DOHH2 (cell line): Measurements from ENCODE around the gene COL17A1.

ENCODE experiments used
- H3F3A ChIP-seq: fragments of 200-600 bp; sonication (generic), shearing (Covaris generic); 2 replicates; pipeline ENCODE4 v1.6.0; 2016; ENCODE audit warnings: antibody characterized with exemption, mild to moderate bottlenecking; ENCODE audit not compliant: control insufficient read depth, insufficient read depth
- H3K27ac ChIP-seq: fragments of 200-600 bp; sonication (generic); 2 replicates; pipeline ENCODE4 v1.5.1; 2014; ENCODE audit warnings: low read depth, mild to moderate bottlenecking, low read length, moderate library complexity
- H3K27me3 ChIP-seq: fragments of 200-600 bp; sonication (generic); 2 replicates; pipeline ENCODE4 v1.6.1; 2014; ENCODE audit warnings: mild to moderate bottlenecking, low read length, mixed read lengths; ENCODE audit not compliant: control insufficient read depth
- H3K36me3 ChIP-seq: fragments of 200-600 bp; sonication (generic); 2 replicates; pipeline ENCODE4 v1.6.1; 2014; ENCODE audit warnings: mild to moderate bottlenecking, low read length, moderate library complexity, mixed read lengths; ENCODE audit not compliant: control insufficient read depth
- H3K4me1 ChIP-seq: fragments of 200-600 bp; sonication (generic); 2 replicates; pipeline ENCODE4 v1.6.1; 2014; ENCODE audit warnings: mild to moderate bottlenecking, low read length, mixed read lengths; ENCODE audit not compliant: control insufficient read depth
- H3K4me2 ChIP-seq: fragments of 200-600 bp; sonication (generic); 2 replicates; pipeline ENCODE4 v1.6.0; 2014; ENCODE audit warnings: mild to moderate bottlenecking, low read length, moderate library complexity
- H3K4me3 ChIP-seq: fragments of 200-600 bp; sonication (generic); 2 replicates; pipeline ENCODE4 v1.5.1; 2014; ENCODE audit warnings: mild to moderate bottlenecking, low read length, mixed read lengths
- H3K79me2 ChIP-seq: fragments of 200-600 bp; sonication (generic); 2 replicates; pipeline ENCODE4 v1.6.1; 2014; ENCODE audit warnings: mild to moderate bottlenecking, low read length, mixed read lengths; ENCODE audit not compliant: control insufficient read depth
- H3K9me2 ChIP-seq: fragments of 200-600 bp; sonication (generic); replicated peaks from 2 replicates; pipeline ENCODE4 v1.6.1; 2014; ENCODE audit warnings: mild to moderate bottlenecking, low read length, mixed read lengths; ENCODE audit not compliant: control insufficient read depth
- H3K9me3 ChIP-seq: fragments of 200-600 bp; sonication (generic); 2 replicates; pipeline ENCODE4 v1.6.1; 2014; ENCODE audit warnings: antibody characterized with exemption, low read length, mixed read lengths; ENCODE audit not compliant: control insufficient read depth, insufficient read depth
- H4K20me1 ChIP-seq: fragments of 200-600 bp; sonication (generic); 2 replicates; pipeline ENCODE4 v1.6.0; 2014; ENCODE audit warnings: low read depth, mild to moderate bottlenecking, antibody characterized with exemption, low read length, moderate library complexity; ENCODE audit not compliant: control insufficient read depth, insufficient read depth
- CTCF ChIP-seq: fragments of 200-600 bp; sonication (generic); IDR thresholded peaks from one replicate; pipeline ENCODE4 v1.5.1; 2014; ENCODE audit warnings: antibody characterized with exemption, mild to moderate bottlenecking, low read depth, low read length; ENCODE audit not compliant: poor library complexity, severe bottlenecking
- EZH2phosphoT487 ChIP-seq: fragments of 200-600 bp; sonication (generic); IDR thresholded peaks from 2 replicates; pipeline ENCODE4 v1.6.1; 2017; ENCODE audit warnings: borderline replicate concordance, mild to moderate bottlenecking, antibody characterized with exemption, low read length, moderate library complexity, mixed read lengths

The COL17A1 gene

GRCh38 chr10:104036518-104037260, 49.0 kb downstream of the COL17A1 start:
- H3K36me3 ChIP-seq: no peaks in the 10 kb centered on the region
- no peaks in the 10 kb centered on the region for H3K9me2 ChIP-seq
- no peaks in the 10 kb centered on the region for H4K20me1 ChIP-seq
- no peaks in the 10 kb centered on the region for H3K27me3 ChIP-seq
- no peak overlapping the region for H3K4me3 ChIP-seq
- no peaks in the 10 kb centered on the region for H3K9me3 ChIP-seq
- H3K79me2 ChIP-seq: no peaks in the 10 kb centered on the region
- no peaks in the 10 kb centered on the region for H3K4me1 ChIP-seq
- H3K4me2 ChIP-seq: no peak overlapping the region
- TF ChIP-seq CTCF: no peak
- no peak for TF ChIP-seq EZH2phosphoT487
- no peak overlapping the region for H3K27ac ChIP-seq
- no peaks in the 10 kb centered on the region for H3F3A ChIP-seq

GRCh38 chr10:104036069-104036384, 49.7 kb downstream of the COL17A1 start:
- H3K9me3 ChIP-seq: no peaks in the 10 kb centered on the region

GRCh38 chr10:104035194-104036068, 50.2 kb downstream of the COL17A1 start:
- Histone ChIP-seq H3K36me3 (no peaks in the 10 kb centered on the region), H3K9me2 (no peaks in the 10 kb centered on the region), H3K27me3 (no peaks in the 10 kb centered on the region), H3K4me1 (no peaks in the 10 kb centered on the region), H3K9me3 (no peaks in the 10 kb centered on the region), H3K4me2 (no peak overlapping the region), H3F3A (no peaks in the 10 kb centered on the region), H3K79me2 (no peaks in the 10 kb centered on the region), H3K27ac (no peak overlapping the region), H3K4me3 (no peak overlapping the region), H4K20me1 (no peaks in the 10 kb centered on the region)
- TF ChIP-seq EZH2phosphoT487 (no peak), CTCF (no peak)

More at GRCh38 chr10:104036069-104036384, 49.7 kb downstream of the COL17A1 start:
- no peaks in the 10 kb centered on the region for H3F3A ChIP-seq
- H3K4me3 ChIP-seq: no peak overlapping the region
- H3K27ac ChIP-seq: no peak overlapping the region
- H3K36me3 ChIP-seq: no peaks in the 10 kb centered on the region
- no peaks in the 10 kb centered on the region for H3K27me3 ChIP-seq
- no peaks in the 10 kb centered on the region for H4K20me1 ChIP-seq
- H3K4me1 ChIP-seq: no peaks in the 10 kb centered on the region
- no peaks in the 10 kb centered on the region for H3K79me2 ChIP-seq
- H3K4me2 ChIP-seq: no peak overlapping the region
- no peaks in the 10 kb centered on the region for H3K9me2 ChIP-seq
- TF ChIP-seq EZH2phosphoT487 (no peak), CTCF (no peak)
